Duodenal mucosa (tissue), 2 donors: ENCODE measurements around the gene CEP164.

Experiments
- H3K27ac ChIP-seq: one replicate; pipeline ENCODE4 v1.7.0; 2013; ENCODE audit warnings: low read depth, low read length
- H3K27me3 ChIP-seq, 2 donors: one replicate each; pipeline ENCODE4 v1.7.0; 2013; ENCODE audit warnings: low read length in 2 of 2, control low read depth in 1 of 2; ENCODE audit not compliant: insufficient read depth in 2 of 2, control insufficient read depth in 1 of 2
- H3K36me3 ChIP-seq, 2 donors: one replicate each; pipeline ENCODE4 v1.7.0; 2013; ENCODE audit warnings: low read length in 2 of 2, control low read depth in 1 of 2; ENCODE audit not compliant: insufficient read depth in 2 of 2, control insufficient read depth in 1 of 2
- H3K4me1 ChIP-seq, 2 donors: one replicate each; pipeline ENCODE4 v1.7.0; 2013; ENCODE audit warnings: low read length in 2 of 2, control low read depth in 1 of 2; ENCODE audit not compliant: insufficient read depth in 2 of 2, control insufficient read depth in 1 of 2
- H3K4me3 ChIP-seq, 2 donors: one replicate each; pipeline ENCODE4 v1.7.0; 2013; ENCODE audit warnings: low read length in 2 of 2, low read depth in 1 of 2
- H3K9ac ChIP-seq, 2 donors: one replicate each; pipeline ENCODE4 v1.7.0; 2013; ENCODE audit warnings: low read length in 2 of 2, low read depth in 1 of 2
- H3K9me3 ChIP-seq, 2 donors: one replicate each; pipeline ENCODE4 v1.7.0; 2013; ENCODE audit warnings: low read length in 2 of 2, control low read depth in 1 of 2; ENCODE audit not compliant: control insufficient read depth in 1 of 2

The CEP164 gene

DNA sequence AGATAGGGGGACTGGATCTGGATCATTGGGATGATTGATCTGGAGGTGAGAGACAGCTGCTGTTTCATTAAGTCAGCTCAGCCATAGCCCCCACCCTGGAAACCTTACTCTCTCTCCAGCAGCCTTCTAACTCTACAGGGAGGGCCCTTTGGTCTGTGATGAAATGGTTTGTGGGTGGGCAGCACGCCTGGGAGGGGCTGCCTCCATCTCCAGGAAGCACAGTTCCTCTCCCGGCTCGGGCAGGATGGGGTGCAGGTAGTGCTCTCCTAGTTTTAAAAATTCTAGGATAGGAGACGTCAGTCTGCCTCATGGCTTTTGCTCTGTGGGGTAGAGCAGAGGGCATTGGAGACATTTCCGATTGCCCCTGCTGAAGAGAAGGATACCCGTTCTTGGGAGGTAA is 89.7 kb downstream of the CEP164 start:
- Histone ChIP-seq H3K4me3 (no peak overlapping the region), H3K27me3 (no peaks in the 10 kb centered on the region), H3K27ac (no peak overlapping the region), H3K4me1 (no peaks in the 10 kb centered on the region), H3K9me3 (no peaks in the 10 kb centered on the region), H3K36me3 (no peaks in the 10 kb centered on the region), H3K9ac (no peak overlapping the region)

DNA sequence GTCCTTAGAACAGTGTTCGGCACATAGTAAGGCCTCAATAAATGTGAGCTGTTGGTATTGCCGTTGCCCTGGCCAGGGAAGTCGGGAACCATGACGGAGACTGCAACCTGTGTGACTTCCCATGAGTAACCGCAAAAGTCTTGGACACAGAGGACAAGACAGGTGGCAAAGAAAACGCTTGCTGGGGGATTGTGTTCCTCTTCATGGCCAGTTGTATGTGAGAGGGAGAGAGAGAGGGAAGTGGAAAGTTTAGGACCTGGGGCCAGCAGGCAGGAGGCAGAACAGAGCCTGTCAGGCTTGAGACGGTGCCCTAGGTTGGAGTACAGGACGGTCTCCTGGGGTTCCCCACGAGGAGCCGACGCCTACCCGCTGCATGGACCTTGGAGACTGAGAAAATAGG is 90.2 kb downstream of the CEP164 start:
- no peaks in the 10 kb centered on the region for H3K27me3 ChIP-seq
- no peaks in the 10 kb centered on the region for H3K4me1 ChIP-seq
- H3K36me3 ChIP-seq = no peaks in the 10 kb centered on the region
- no peak overlapping the region for H3K9ac ChIP-seq
- H3K4me3 ChIP-seq = no peak overlapping the region
- no peaks in the 10 kb centered on the region for H3K9me3 ChIP-seq
- H3K27ac ChIP-seq = no peak overlapping the region

DNA sequence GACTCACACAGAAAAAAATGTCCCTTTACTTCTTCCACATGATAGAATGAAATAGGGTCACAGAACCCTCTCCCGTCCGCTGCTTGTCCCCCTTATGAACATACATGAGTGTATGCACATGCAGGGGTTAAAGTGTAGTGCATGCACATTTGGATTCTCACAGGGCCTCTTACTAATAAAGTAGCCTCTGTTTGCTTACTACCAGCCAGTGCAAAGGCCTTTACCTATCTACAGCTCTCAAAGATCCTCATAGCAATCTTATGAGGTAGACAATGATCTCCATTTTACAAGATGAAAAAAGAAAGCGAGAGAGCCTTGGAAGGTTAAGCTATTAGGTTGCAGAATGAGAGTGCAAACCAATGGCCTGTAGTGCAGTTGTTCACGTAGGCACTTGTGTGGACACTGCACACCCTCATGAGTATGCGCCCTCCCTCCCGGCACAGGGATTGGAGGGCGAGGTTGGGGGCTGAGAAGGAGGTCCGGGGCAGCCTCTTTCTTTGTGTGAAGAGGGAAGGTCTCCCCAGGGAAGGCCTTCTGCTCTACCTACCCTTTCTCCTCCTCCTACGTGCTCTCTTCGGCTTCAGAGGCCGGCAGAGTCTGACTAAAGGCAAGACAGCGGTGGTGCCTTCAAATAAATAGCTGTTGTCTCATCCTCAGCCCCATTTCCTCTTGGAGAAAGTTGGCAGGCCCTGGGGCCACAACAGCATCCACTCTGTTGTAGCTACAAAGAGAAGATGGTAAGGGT is 91.3 kb downstream of the CEP164 start:
- no peaks in the 10 kb centered on the region for H3K27me3 ChIP-seq
- no peak overlapping the region for H3K27ac ChIP-seq
- no peaks in the 10 kb centered on the region for H3K4me1 ChIP-seq
- H3K36me3 ChIP-seq = no peaks in the 10 kb centered on the region
- no peaks in the 10 kb centered on the region for H3K9me3 ChIP-seq
- no peak overlapping the region for H3K9ac ChIP-seq
- no peak overlapping the region for H3K4me3 ChIP-seq

DNA sequence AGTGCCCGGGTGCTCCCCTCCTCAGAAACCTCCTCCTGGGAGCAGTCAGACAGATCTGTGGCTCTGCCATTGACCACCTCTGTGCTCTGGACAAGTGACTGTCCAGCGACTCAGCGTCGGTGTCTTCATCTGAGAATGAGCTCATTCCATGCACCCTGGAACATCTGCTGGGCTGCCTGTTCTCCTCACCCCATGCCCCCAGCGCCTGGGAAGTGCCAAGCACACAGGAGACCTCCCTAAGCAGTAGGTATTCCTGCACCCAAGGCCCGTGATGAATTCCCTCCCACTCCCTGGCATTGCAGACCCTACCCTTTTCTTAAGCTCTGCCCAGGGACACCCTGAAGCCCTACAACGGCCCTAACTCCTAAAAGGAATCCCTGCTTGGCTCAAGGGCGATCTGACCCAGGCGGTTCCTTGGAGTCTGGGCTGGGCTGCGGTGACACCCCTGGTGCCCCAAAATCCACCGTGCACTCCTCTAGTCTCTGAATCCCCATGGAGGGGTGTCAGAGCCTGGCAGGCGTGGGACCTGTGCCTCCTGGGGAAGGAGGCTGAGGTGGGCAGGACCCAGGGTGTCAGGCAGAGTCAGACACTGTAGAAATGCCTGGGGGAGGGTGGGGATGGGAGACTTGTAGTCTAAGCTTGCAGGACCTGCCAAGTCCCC is 92.0 kb downstream of the CEP164 start:
- H3K9ac ChIP-seq = no peak overlapping the region
- H3K36me3 ChIP-seq = no peaks in the 10 kb centered on the region
- H3K4me3 ChIP-seq = no peak overlapping the region
- H3K4me1 ChIP-seq = no peaks in the 10 kb centered on the region
- H3K9me3 ChIP-seq = no peaks in the 10 kb centered on the region
- H3K27me3 ChIP-seq = no peaks in the 10 kb centered on the region
- no peak overlapping the region for H3K27ac ChIP-seq

DNA sequence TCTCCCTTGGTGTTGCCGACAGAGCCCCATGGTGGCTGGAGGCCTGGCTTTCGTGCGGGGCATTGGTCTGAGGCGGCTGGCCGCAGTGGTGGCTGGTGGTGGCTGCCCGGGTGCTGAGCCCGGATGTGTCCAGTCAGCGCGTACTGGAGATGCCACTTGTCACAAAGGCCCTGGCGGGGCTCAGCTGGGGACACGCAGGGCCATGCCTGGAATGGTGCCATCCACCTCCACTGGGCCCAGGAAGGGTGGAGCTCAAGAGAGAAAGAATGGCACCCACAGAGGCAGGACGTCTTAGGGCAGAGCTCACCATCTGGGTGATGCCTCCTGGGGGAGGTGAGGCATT is 92.5 kb downstream of the CEP164 start:
- H3K9ac ChIP-seq = no peak overlapping the region
- H3K4me1 ChIP-seq = no peaks in the 10 kb centered on the region
- H3K36me3 ChIP-seq = no peaks in the 10 kb centered on the region
- H3K27ac ChIP-seq = no peak overlapping the region
- no peaks in the 10 kb centered on the region for H3K27me3 ChIP-seq
- no peaks in the 10 kb centered on the region for H3K9me3 ChIP-seq
- H3K4me3 ChIP-seq = no peak overlapping the region

DNA sequence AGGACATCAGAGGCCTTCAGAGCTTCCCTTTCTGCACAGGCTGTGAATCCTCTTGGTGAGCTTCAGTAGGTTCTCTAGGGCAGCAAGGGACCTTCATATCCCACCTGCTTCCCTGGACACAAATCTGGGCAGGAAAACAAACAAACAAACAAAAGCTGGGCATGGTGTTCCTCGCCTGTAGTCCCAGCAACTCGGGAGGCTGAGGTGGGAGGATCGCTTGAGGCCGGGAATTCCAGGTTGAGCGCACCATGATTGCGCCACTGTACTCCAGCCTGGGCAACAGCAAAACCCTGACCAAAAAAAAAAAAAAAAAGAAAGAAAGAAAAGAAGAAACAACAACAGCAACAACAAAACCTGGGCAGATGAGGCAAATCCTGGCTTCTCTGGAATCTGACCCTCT is 92.9 kb downstream of the CEP164 start:
- Histone ChIP-seq H3K9ac (no peak overlapping the region), H3K27ac (no peak overlapping the region), H3K4me1 (no peaks in the 10 kb centered on the region), H3K4me3 (no peak overlapping the region), H3K27me3 (no peaks in the 10 kb centered on the region), H3K36me3 (no peaks in the 10 kb centered on the region), H3K9me3 (no peaks in the 10 kb centered on the region)

DNA sequence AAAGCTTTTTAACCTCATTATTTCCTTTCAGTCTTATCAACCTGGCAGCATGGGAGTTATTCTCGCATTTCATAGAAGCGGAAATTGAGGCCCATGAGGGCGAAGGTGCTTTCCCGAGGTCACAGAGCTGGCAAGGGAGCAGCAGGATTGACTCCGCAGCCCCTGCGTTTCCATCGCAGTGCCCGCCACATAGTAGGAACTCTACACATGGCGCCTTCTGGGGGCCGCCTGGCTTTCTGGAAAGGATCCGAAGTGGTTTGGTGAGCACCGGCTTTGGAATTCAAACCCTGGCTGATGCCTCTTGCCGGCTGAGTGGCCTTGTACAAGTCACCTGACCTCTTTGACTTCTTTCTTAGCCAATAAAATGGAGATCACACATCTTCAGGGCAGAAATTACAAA is 93.4 kb downstream of the CEP164 start:
- Histone ChIP-seq H3K4me1 (no peaks in the 10 kb centered on the region), H3K9me3 (no peaks in the 10 kb centered on the region), H3K27ac (no peak overlapping the region), H3K4me3 (no peak overlapping the region), H3K27me3 (no peaks in the 10 kb centered on the region), H3K36me3 (no peaks in the 10 kb centered on the region), H3K9ac (no peak overlapping the region)

DNA sequence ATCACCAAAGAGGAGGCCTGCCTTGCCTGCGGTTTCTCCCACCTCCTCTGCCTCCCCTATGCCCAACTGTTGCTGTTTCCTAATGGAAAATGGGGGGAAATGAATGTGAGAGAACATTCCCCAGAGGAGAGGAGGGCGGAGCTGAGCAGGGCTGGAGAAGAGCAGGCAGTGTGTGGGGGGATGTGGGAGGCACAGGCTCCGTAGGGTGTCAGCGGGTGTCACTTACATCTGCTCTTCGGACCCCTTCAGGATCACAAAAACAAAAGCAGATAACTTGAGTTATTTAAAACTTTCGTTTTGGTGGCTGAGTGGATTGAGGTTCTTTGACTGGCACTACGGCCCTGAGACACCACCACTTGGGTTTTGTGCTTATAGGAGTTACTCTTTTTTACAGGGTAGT is 93.8 kb downstream of the CEP164 start:
- Histone ChIP-seq H3K27ac (no peak overlapping the region), H3K9ac (no peak overlapping the region), H3K9me3 (no peaks in the 10 kb centered on the region)

DNA sequence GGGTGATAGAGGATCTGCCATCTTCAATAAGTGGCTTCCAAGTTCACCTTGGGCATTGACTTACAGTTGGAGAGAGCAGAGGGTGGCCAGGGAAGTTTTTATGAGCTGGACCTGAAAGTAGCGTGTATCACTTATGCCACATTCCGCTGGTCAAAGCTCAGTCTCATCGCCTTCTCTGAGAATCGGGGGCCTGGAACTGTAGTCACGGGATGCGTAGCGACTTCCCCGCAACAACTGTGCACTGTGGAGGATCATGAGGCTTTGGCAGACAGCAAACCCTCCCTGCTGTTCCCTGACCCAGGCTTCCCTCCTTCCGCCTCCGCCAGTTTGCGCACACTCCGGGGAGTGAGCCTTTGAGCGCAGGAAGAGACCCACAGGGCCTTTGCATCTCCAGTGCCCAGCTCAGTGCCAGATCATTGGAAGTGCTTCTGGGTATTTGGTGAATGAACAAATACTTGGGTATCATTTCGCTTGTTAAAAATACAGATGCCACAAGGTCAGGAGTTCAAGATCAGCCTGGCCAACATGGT is 95.5 kb downstream of the CEP164 start:
- Histone ChIP-seq H3K27me3 (no peaks in the 10 kb centered on the region), H3K4me1 (peaks cover 0 to 5% of the 10 kb centered on the region in 2 donors), H3K9me3 (no peaks in the 10 kb centered on the region), H3K36me3 (no peaks in the 10 kb centered on the region), H3K9ac (no peak overlapping the region), H3K4me3 (no peak overlapping the region), H3K27ac (no peak overlapping the region)

More for the DNA sequence above, 93.8 kb downstream of the CEP164 start:
- H3K4me1 ChIP-seq = peaks cover 0 to 3% of the 10 kb centered on the region in 2 donors
- H3K36me3 ChIP-seq = no peaks in the 10 kb centered on the region
- no peaks in the 10 kb centered on the region for H3K27me3 ChIP-seq
- H3K4me3 ChIP-seq = no peak overlapping the region

DNA sequence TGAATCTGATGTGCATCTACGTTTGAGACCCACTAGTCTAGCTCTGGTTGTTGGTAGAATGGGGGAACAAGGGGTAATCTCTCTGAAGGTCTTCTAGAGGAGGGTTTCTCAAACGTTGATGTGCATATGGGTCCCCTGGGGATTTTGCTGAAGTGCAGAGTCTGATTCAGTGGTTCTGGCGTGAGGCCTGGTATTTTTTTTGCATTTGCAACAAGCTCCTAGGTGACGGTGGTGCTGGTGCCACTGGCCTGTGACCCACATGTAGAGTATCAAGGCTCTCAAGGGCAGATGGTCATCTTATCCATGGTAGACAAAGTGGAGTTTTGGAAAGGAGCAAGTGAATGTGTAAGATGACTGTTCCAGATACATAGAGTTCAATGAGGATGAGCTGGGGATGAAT is 97.1 kb downstream of the CEP164 start:
- Histone ChIP-seq H3K27ac (no peak overlapping the region), H3K36me3 (no peaks in the 10 kb centered on the region), H3K9ac (no peak overlapping the region)

More for the DNA sequence above, 97.1 kb downstream of the CEP164 start:
- Histone ChIP-seq H3K4me3 (no peak overlapping the region), H3K4me1 (peaks cover 0 to 5% of the 10 kb centered on the region in 2 donors), H3K27me3 (no peaks in the 10 kb centered on the region), H3K9me3 (no peaks in the 10 kb centered on the region)
